DND-41 (cell line): Measurements from ENCODE around the gene BMP2.

ENCODE experiments used
- ATAC-seq: fragments of 200-7000 bp; cut with Tn5 transposase; 3 replicates; pipeline ENCODE4 v1.9.1; 2021; ENCODE audit warnings: low read depth; ENCODE audit not compliant: insufficient read depth
- DNase-seq: peaks from one replicate; pipeline ENCODE4 v3.0.0-alpha.2; 2020
- H2AFZ ChIP-seq: 2 replicates; pipeline ENCODE4 v1.6.0; 2012; ENCODE audit warnings: low read depth, low read length
- H3K27ac ChIP-seq: 2 replicates; pipeline ENCODE4 v1.5.1; 2012; ENCODE audit warnings: low read length, inconsistent platforms
- H3K27me3 ChIP-seq: fragments of 200-600 bp; sonication (generic); 2 replicates; pipeline ENCODE4 v1.6.0; 2012; ENCODE audit warnings: low read length, mild to moderate bottlenecking, inconsistent platforms; ENCODE audit not compliant: insufficient read depth, poor library complexity
- H3K36me3 ChIP-seq: 2 replicates; pipeline ENCODE4 v1.5.1; 2012; ENCODE audit warnings: low read length, inconsistent platforms; ENCODE audit not compliant: insufficient read depth
- H3K4me1 ChIP-seq: 2 replicates; pipeline ENCODE4 v1.5.1; 2012; ENCODE audit warnings: mild to moderate bottlenecking, low read length; ENCODE audit not compliant: insufficient read depth
- H3K4me2 ChIP-seq: 2 replicates; pipeline ENCODE4 v1.6.0; 2012; ENCODE audit warnings: mild to moderate bottlenecking, moderate library complexity, low read length, inconsistent platforms; ENCODE audit not compliant: insufficient read depth
- H3K4me3 ChIP-seq, 2 experiments: fragments of 200-600 bp in 1 of 2; shearing (Covaris generic) in 1 of 2; 2 replicates each; pipeline ENCODE4 v1.5.1; 2012 to 2016; ENCODE audit warnings: inconsistent platforms in 2 of 2, low read length in 2 of 2, mild to moderate bottlenecking in 2 of 2, low read depth in 1 of 2, moderate library complexity in 1 of 2
- H3K79me2 ChIP-seq: 2 replicates; pipeline ENCODE4 v1.6.0; 2012; ENCODE audit warnings: low read length, inconsistent platforms; ENCODE audit not compliant: insufficient read depth
- H3K9ac ChIP-seq: 2 replicates; pipeline ENCODE4 v1.6.0; 2012; ENCODE audit warnings: low read depth, mild to moderate bottlenecking, inconsistent platforms, low read length, moderate library complexity
- H3K9me3 ChIP-seq: 2 replicates; pipeline ENCODE4 v1.5.1; 2012; ENCODE audit warnings: low read length, moderate library complexity, mild to moderate bottlenecking, inconsistent platforms; ENCODE audit not compliant: insufficient read depth, severe bottlenecking
- H4K20me1 ChIP-seq: 2 replicates; pipeline ENCODE4 v1.6.0; 2012; ENCODE audit warnings: low read length; ENCODE audit not compliant: insufficient read depth
- EZH2 ChIP-seq: IDR thresholded peaks from 3 replicates; pipeline ENCODE4 v1.6.1; 2012; ENCODE audit warnings: borderline replicate concordance, low read depth, mild to moderate bottlenecking, moderate library complexity, low read length, inconsistent platforms; ENCODE audit not compliant: severe bottlenecking
- TF ChIP-seq, protein P1 (sequence below): IDR thresholded peaks from 2 replicates; pipeline ENCODE4 v1.5.1; 2012; ENCODE audit warnings: borderline replicate concordance, low read length, moderate library complexity, mild to moderate bottlenecking; ENCODE audit not compliant: poor library complexity, severe bottlenecking; ENCODE audit errors: extremely low read depth

The BMP2 gene

DNA sequence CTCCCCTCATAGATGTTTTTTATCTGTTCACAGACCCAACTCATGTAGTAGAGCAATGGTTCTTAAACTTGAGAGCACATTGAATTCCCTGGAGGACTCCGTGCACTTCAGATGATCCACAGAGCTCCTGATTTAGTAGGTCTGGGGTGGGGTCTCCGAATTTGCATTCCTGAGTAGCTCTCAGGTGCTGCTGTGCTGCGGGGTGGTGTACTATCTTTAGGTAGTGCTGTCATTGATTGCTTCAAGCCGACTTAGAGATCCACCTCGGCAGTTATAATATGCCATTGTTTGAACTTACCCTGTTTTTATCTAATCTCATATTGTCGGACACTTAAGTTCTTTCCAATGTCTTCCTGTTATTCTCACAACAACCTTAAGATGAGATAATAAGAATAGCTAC, 45.0 kb downstream of the BMP2 start:
- H3K9me3 ChIP-seq, result no peaks in the 10 kb centered on the region
- no peaks in the 10 kb centered on the region for H4K20me1 ChIP-seq
- H3K9ac ChIP-seq, result no peak overlapping the region
- H3K79me2 ChIP-seq, result no peaks in the 10 kb centered on the region
- H3K4me1 ChIP-seq, result no peaks in the 10 kb centered on the region
- DNase-seq (no peak), ATAC-seq (no peak)
- peaks cover 15% of the 10 kb centered on the region for H3K27me3 ChIP-seq
- H3K4me2 ChIP-seq, result no peak overlapping the region
- no peak overlapping the region for H3K4me3 ChIP-seq
- no peaks in the 10 kb centered on the region for H3K36me3 ChIP-seq
- no peak for TF ChIP-seq EZH2
- TF ChIP-seq, protein P1, sequence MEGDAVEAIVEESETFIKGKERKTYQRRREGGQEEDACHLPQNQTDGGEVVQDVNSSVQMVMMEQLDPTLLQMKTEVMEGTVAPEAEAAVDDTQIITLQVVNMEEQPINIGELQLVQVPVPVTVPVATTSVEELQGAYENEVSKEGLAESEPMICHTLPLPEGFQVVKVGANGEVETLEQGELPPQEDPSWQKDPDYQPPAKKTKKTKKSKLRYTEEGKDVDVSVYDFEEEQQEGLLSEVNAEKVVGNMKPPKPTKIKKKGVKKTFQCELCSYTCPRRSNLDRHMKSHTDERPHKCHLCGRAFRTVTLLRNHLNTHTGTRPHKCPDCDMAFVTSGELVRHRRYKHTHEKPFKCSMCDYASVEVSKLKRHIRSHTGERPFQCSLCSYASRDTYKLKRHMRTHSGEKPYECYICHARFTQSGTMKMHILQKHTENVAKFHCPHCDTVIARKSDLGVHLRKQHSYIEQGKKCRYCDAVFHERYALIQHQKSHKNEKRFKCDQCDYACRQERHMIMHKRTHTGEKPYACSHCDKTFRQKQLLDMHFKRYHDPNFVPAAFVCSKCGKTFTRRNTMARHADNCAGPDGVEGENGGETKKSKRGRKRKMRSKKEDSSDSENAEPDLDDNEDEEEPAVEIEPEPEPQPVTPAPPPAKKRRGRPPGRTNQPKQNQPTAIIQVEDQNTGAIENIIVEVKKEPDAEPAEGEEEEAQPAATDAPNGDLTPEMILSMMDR, result no peak
- H3K27ac ChIP-seq, result no peak overlapping the region
- H2AFZ ChIP-seq, result no peak overlapping the region

GRCh38 chr20:6814945-6815344, 47.5 kb downstream of the BMP2 start:
- H3K4me1 ChIP-seq, result no peaks in the 10 kb centered on the region
- H3K4me3 ChIP-seq, result no peak overlapping the region
- no peak for ATAC-seq
- DNase-seq, result no peak
- no peak overlapping the region for H3K9ac ChIP-seq
- H3K79me2 ChIP-seq, result no peaks in the 10 kb centered on the region
- no peaks in the 10 kb centered on the region for H3K36me3 ChIP-seq
- H3K27me3 ChIP-seq, result peaks cover 17% of the 10 kb centered on the region
- H4K20me1 ChIP-seq, result no peaks in the 10 kb centered on the region
- H2AFZ ChIP-seq, result no peak overlapping the region
- H3K9me3 ChIP-seq, result no peaks in the 10 kb centered on the region
- no peak overlapping the region for H3K27ac ChIP-seq
- H3K4me2 ChIP-seq, result no peak overlapping the region
- TF ChIP-seq, protein P1, result no peak
- no peak for TF ChIP-seq EZH2

- DNase-seq (no peak), ATAC-seq (no peak)
- TF ChIP-seq, protein P1, result no peak
- no peak for TF ChIP-seq EZH2
- Histone ChIP-seq H3K4me3 (no peak overlapping the region), H3K9me3 (no peaks in the 10 kb centered on the region), H2AFZ (no peak overlapping the region), H3K36me3 (no peaks in the 10 kb centered on the region), H3K4me2 (no peak overlapping the region), H3K4me1 (no peaks in the 10 kb centered on the region), H3K79me2 (no peaks in the 10 kb centered on the region), H3K27me3 (peaks cover 6% of the 10 kb centered on the region), H4K20me1 (no peaks in the 10 kb centered on the region), H3K9ac (no peak overlapping the region), H3K27ac (no peak overlapping the region)
Measured at GRCh38 chr20:6818033-6818808, 50.7 kb downstream of the BMP2 start.

GRCh38 chr20:6819599-6819998, 52.1 kb downstream of the BMP2 start:
- no peak overlapping the region for H3K9ac ChIP-seq
- no peaks in the 10 kb centered on the region for H3K36me3 ChIP-seq
- TF ChIP-seq, protein P1, result peak; percentile 13
- no peak for TF ChIP-seq EZH2
- no peak for ATAC-seq
- H3K27me3 ChIP-seq, result peaks cover 3% of the 10 kb centered on the region
- no peak overlapping the region for H3K4me2 ChIP-seq
- no peak overlapping the region for H2AFZ ChIP-seq
- no peaks in the 10 kb centered on the region for H4K20me1 ChIP-seq
- no peak overlapping the region for H3K27ac ChIP-seq
- no peaks in the 10 kb centered on the region for H3K79me2 ChIP-seq
- no peak for DNase-seq
- no peak overlapping the region for H3K4me3 ChIP-seq
- no peaks in the 10 kb centered on the region for H3K9me3 ChIP-seq
- H3K4me1 ChIP-seq, result no peaks in the 10 kb centered on the region
